Astrocyte (in vitro differentiated cells and primary cell): Measurements from ENCODE around the gene ALMS1. TPM values are rescaled to one million over a fixed set of nuclear protein-coding genes. Genes with fewer than 3 reads are reported as not detected.
"Not testable (repeated sequence)": the region's sequence is repeated elsewhere in the genome, so short reads cannot be mapped to it uniquely, and the experiment has no call there.

Source experiments
- DNase-seq: peaks from one replicate; pipeline ENCODE4 v3.0.0-alpha.2; 2010; ENCODE audit warnings: low read depth
- FAIRE-seq: peaks from 2 replicates; lab custom pipeline; 2011; peaks lifted over from hg19 to GRCh38; lab: Jason Lieb, UNC
- H2AFZ ChIP-seq: 2 replicates; pipeline ENCODE4 v1.6.0; 2012; ENCODE audit warnings: low read depth, low read length, inconsistent platforms
- H3K27ac ChIP-seq: 2 replicates; pipeline ENCODE4 v1.5.1; 2011; ENCODE audit warnings: low read depth, low read length, inconsistent platforms
- H3K27me3 ChIP-seq: 2 replicates; pipeline ENCODE4 v1.6.0; 2011; ENCODE audit warnings: low read length, inconsistent platforms; ENCODE audit not compliant: insufficient read depth
- H3K36me3 ChIP-seq: 2 replicates; pipeline ENCODE4 v1.5.1; 2011; ENCODE audit warnings: low read length, inconsistent platforms; ENCODE audit not compliant: insufficient read depth
- H3K4me1 ChIP-seq: 2 replicates; pipeline ENCODE4 v1.5.1; 2011; ENCODE audit warnings: low read length, inconsistent platforms; ENCODE audit not compliant: insufficient read depth
- H3K4me2 ChIP-seq: 2 replicates; pipeline ENCODE4 v1.6.0; 2012; ENCODE audit warnings: low read length, inconsistent platforms
- H3K4me3 ChIP-seq: 2 replicates; pipeline ENCODE4 v1.5.1; 2011; ENCODE audit warnings: low read depth, mild to moderate bottlenecking, low read length, inconsistent platforms; ENCODE audit not compliant: insufficient read depth
- H3K79me2 ChIP-seq: 2 replicates; pipeline ENCODE4 v1.6.0; 2012; ENCODE audit warnings: mild to moderate bottlenecking, low read length, inconsistent platforms; ENCODE audit not compliant: insufficient read depth
- H3K9ac ChIP-seq: 2 replicates; pipeline ENCODE4 v1.6.0; 2012; ENCODE audit warnings: mild to moderate bottlenecking, low read length, inconsistent platforms
- H3K9me3 ChIP-seq: 2 replicates; pipeline ENCODE4 v1.5.1; 2012; ENCODE audit warnings: low read depth, mild to moderate bottlenecking, low read length, inconsistent platforms; ENCODE audit not compliant: insufficient read depth
- H4K20me1 ChIP-seq: 2 replicates; pipeline ENCODE4 v1.6.0; 2012; ENCODE audit warnings: low read length, inconsistent platforms; ENCODE audit not compliant: insufficient read depth
- H3K27ac Mint-ChIP-seq: one replicate; pipeline ENCODE4 v1.8.0; 2021; ENCODE audit warnings: mild to moderate bottlenecking, mixed read lengths; ENCODE audit not compliant: unreplicated experiment
- H3K27me3 Mint-ChIP-seq: one replicate; pipeline ENCODE4 v1.8.0; 2021; ENCODE audit warnings: low read depth, mixed read lengths; ENCODE audit not compliant: unreplicated experiment
- H3K36me3 Mint-ChIP-seq: one replicate; pipeline ENCODE4 v1.8.0; 2021; ENCODE audit warnings: low read depth, mixed read lengths; ENCODE audit not compliant: unreplicated experiment
- H3K4me1 Mint-ChIP-seq: one replicate; pipeline ENCODE4 v1.8.0; 2021; ENCODE audit warnings: low read depth, mixed read lengths; ENCODE audit not compliant: unreplicated experiment
- H3K4me3 Mint-ChIP-seq: one replicate; pipeline ENCODE4 v1.8.0; 2021; ENCODE audit warnings: mild to moderate bottlenecking, moderate library complexity, mixed read lengths; ENCODE audit not compliant: unreplicated experiment
- H3K9me3 Mint-ChIP-seq: one replicate; pipeline ENCODE4 v1.8.0; 2021; ENCODE audit warnings: mild to moderate bottlenecking, mixed read lengths; ENCODE audit not compliant: unreplicated experiment
- EZH2 ChIP-seq: IDR thresholded peaks from 2 replicates; pipeline ENCODE4 v1.6.1; 2012; ENCODE audit warnings: mild to moderate bottlenecking, low read length, inconsistent platforms; ENCODE audit not compliant: insufficient read depth
- total RNA-seq: library from RNA; stranded (reverse); gene quantifications from 2 replicates; pipeline ENCODE4 v1.2.1, GENCODE V29; 2021
- TF ChIP-seq, protein P1 (sequence below): IDR thresholded peaks from 2 replicates; pipeline ENCODE4 v1.5.1; 2011; ENCODE audit warnings: low read depth, mild to moderate bottlenecking, inconsistent platforms, low read length, moderate library complexity; ENCODE audit not compliant: insufficient read depth

ALMS1 gene
- total RNA-seq, 1 donor from 2014 or later = 14.6 TPM

- H3K9me3 Mint-ChIP-seq = peaks cover 22% of the 10 kb centered on the region
Measured at GRCh38 chr2:73532381-73532780, 146.7 kb downstream of the ALMS1 start.

DNA sequence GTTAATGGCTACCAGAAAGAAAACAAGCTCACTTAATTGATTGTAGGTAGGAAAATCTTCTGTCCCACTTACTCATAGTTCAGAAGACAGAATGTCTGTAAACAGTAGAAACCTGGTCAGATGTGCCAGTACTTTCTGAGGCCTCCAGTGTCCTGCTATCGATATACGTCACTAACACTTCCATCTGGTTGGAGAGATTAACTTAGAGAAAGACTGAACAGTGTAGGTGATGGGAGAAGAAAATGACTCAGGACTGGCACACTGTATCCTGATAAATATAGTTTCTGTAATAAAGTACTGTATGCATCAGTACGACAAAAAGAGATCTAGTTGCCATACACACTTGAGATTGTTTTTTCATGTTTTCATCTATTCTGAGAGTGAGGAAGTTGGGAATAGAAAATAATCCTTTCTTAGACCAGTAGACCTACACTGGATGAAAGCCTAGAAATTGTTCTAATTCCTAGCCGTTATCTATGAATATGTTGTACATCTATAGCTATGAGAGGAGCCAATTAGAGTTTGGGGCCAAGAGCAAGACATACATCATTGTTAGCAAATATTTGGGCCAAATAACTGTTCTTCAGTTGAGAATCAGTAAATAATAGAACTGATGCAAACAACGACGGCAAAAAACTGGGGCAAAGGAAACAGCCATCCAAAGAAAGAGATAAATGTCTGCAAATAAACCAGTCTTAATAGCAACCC is 150.7 kb downstream of the ALMS1 start:
- no peaks in the 10 kb centered on the region for H3K4me1 ChIP-seq
- no peak overlapping the region for H3K9ac ChIP-seq
- no peaks in the 10 kb centered on the region for H3K27me3 Mint-ChIP-seq
- no peaks in the 10 kb centered on the region for H4K20me1 ChIP-seq
- H3K9me3 Mint-ChIP-seq = peaks cover 29% of the 10 kb centered on the region
- no peaks in the 10 kb centered on the region for H3K36me3 ChIP-seq
- H3K4me1 Mint-ChIP-seq = no peaks in the 10 kb centered on the region
- H3K79me2 ChIP-seq = no peaks in the 10 kb centered on the region
- no peaks in the 10 kb centered on the region for H3K9me3 ChIP-seq
- no peak overlapping the region for H3K4me2 ChIP-seq
- no peak overlapping the region for H3K4me3 Mint-ChIP-seq
- H3K27me3 ChIP-seq = no peaks in the 10 kb centered on the region
- H3K27ac ChIP-seq = no peak overlapping the region
- no peak overlapping the region for H2AFZ ChIP-seq
- FAIRE-seq (no peak), DNase-seq (no peak)
- H3K4me3 ChIP-seq = no peak overlapping the region
- peaks cover 55% of the 10 kb centered on the region for H3K36me3 Mint-ChIP-seq
- TF ChIP-seq, protein P1, sequence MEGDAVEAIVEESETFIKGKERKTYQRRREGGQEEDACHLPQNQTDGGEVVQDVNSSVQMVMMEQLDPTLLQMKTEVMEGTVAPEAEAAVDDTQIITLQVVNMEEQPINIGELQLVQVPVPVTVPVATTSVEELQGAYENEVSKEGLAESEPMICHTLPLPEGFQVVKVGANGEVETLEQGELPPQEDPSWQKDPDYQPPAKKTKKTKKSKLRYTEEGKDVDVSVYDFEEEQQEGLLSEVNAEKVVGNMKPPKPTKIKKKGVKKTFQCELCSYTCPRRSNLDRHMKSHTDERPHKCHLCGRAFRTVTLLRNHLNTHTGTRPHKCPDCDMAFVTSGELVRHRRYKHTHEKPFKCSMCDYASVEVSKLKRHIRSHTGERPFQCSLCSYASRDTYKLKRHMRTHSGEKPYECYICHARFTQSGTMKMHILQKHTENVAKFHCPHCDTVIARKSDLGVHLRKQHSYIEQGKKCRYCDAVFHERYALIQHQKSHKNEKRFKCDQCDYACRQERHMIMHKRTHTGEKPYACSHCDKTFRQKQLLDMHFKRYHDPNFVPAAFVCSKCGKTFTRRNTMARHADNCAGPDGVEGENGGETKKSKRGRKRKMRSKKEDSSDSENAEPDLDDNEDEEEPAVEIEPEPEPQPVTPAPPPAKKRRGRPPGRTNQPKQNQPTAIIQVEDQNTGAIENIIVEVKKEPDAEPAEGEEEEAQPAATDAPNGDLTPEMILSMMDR = no peak
- no peak for TF ChIP-seq EZH2
- no peak overlapping the region for H3K27ac Mint-ChIP-seq

More at GRCh38 chr2:73532381-73532780, 146.7 kb downstream of the ALMS1 start:
- no peaks in the 10 kb centered on the region for H3K4me1 ChIP-seq
- no peak for FAIRE-seq
- no peak for DNase-seq
- Mint-ChIP-seq H3K36me3 (peaks cover 53% of the 10 kb centered on the region), H3K27me3 (no peaks in the 10 kb centered on the region), H3K4me1 (no peaks in the 10 kb centered on the region), H3K4me3 (no peak overlapping the region), H3K27ac (no peak overlapping the region)
- peaks cover 5% of the 10 kb centered on the region for H3K9me3 ChIP-seq
- H4K20me1 ChIP-seq = no peaks in the 10 kb centered on the region
- no peaks in the 10 kb centered on the region for H3K27me3 ChIP-seq
- no peaks in the 10 kb centered on the region for H3K79me2 ChIP-seq
- no peak overlapping the region for H3K9ac ChIP-seq
- H3K36me3 ChIP-seq = no peaks in the 10 kb centered on the region
- no peak overlapping the region for H2AFZ ChIP-seq
- H3K27ac ChIP-seq = no peak overlapping the region
- TF ChIP-seq EZH2 = no peak
- TF ChIP-seq, protein P1 = no peak
- H3K4me2 ChIP-seq = no peak overlapping the region
- H3K4me3 ChIP-seq = no peak overlapping the region

DNA sequence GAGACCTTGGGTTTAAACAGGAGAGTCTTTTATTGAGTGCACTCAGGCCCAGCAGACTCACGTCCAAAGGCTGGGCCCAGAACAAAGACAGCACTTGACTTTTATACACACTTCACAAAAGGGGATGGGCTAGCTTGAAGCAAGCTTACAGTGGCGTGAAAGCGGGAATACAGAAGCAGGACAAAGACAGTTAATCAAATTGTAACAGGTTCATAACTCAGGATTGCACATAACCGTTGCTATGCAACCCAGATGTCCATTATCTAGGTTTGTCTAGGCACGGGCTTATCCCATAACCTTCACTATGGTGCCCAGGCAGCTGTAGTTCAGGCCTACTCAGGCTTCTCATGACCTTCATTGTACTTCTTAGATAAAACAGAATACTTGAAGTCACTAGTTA is 175.2 kb downstream of the ALMS1 start:
- peak; percentile 6 for DNase-seq
- not testable (repeated sequence) for H3K27me3 ChIP-seq, H3K27ac ChIP-seq, H3K79me2 ChIP-seq, H3K36me3 Mint-ChIP-seq, H3K9ac ChIP-seq, FAIRE-seq, H3K4me3 ChIP-seq, H3K27ac Mint-ChIP-seq, H3K4me2 ChIP-seq, H2AFZ ChIP-seq, H4K20me1 ChIP-seq, H3K4me1 Mint-ChIP-seq, H3K9me3 ChIP-seq, H3K9me3 Mint-ChIP-seq, H3K4me1 ChIP-seq, H3K36me3 ChIP-seq, H3K27me3 Mint-ChIP-seq, H3K4me3 Mint-ChIP-seq
